ENCODE measurements around the gene SETBP1. TPM values are rescaled to one million over a fixed set of nuclear protein-coding genes. Genes with fewer than 3 reads are reported as not detected.

The SETBP1 gene
- total and polyA plus RNA-seq, 9 of the 15 experiments (the other 6 are each of a cell fraction or from before 2014, with no cell fraction given) = under 0.01 to 0.13 (median 0.04) TPM

DNA sequence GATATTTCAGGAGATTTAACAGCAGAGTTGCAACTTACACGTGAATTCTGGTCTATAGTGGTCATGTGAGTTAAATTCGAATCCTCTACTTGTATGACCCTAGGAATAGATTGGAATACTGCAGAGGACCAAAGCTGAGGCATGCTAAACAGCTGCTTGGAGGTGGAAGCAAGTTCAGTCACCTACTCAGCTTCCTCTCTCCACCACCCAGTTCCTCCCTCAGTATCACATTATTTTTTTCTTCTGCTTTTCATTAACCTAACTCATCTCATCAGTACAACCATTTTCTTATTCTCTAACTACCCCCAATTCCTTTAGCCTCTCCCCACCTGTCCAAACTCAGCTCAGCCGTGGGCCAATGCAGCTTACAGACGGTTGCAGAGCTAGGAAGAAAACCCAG is 385.5 kb downstream of the SETBP1 start:
- intact Hi-C loops (cut with micrococcal nuclease) = no loop called here
- H3K36me3 ChIP-seq (ENCODE audit: control insufficient read depth, insufficient read depth, low read length) = no peaks in the 10 kb centered on the region
- H3K9me3 ChIP-seq (replicated peaks; ENCODE audit: control insufficient read depth, insufficient read depth, low read depth, low read length) = no peaks in the 10 kb centered on the region
- no peak overlapping the region for H3K9ac ChIP-seq (ENCODE audit: insufficient read depth in 1 of 2, low read depth in 2 of 2, low read length in 2 of 2)
- in situ Hi-C loops (cut with MboI) = no loop called here
- no peaks in the 10 kb centered on the region for H3K79me2 ChIP-seq (ENCODE audit: control insufficient read depth, insufficient read depth, low read length)
- H3K4me1 ChIP-seq (replicated peaks in 1 of 2; ENCODE audit: control insufficient read depth in 2 of 2, insufficient read depth in 2 of 2, low read length in 2 of 2) = peaks cover 10 to 25% of the 10 kb centered on the region in 2 experiments; a peak in 4 of 5 replicates
- ATAC-seq (no peak), DNase-seq (ENCODE audit: extremely low read depth in 1 of 4, low spot score in 3 of 4) (no peak), FAIRE-seq (no peak)
- H2AFZ ChIP-seq (ENCODE audit: low read depth, low read length) = 0 out of 2 replicates have a peak overlapping the region, but pooled peaks have one; percentile 56
- 49% methylated on average over 4 of the region's 4 CpGs for WGBS (ENCODE audit: insufficient coverage, low coverage, missing lambda C conversion rate)
- ChIA-PET POLR2A (interaction anchor here (0.6 to 1.2 kb wide), 2 partner anchors 10 to 70 kb away, joined by 3 read pairs; no protein-coding TSS in a partner anchor), CTCF (ENCODE audit: low intra/inter-chr PET ratio) (no interaction called here)
- no peak overlapping the region for H3K4me3 ChIP-seq
- H3K27me3 ChIP-seq (ENCODE audit: control insufficient read depth in 2 of 2, insufficient read depth in 2 of 2, low read length in 2 of 2) = no peaks in the 10 kb centered on the region
- BruUV-seq (replicated peaks) = no TSS peak
- no peak overlapping the region for H3K4me2 ChIP-seq (ENCODE audit: insufficient read depth, low read length)
- TF ChIP-seq SPI1 (IDR thresholded peaks at IDR 0.05; ENCODE audit: borderline replicate concordance, low read depth, low read length) (peak; percentile 34; the same call in 1 of the 2 replicates), PHF8 (IDR thresholded peaks at IDR 0.05; ENCODE audit: borderline replicate concordance, low read length) (no peak)
- H4K20me1 ChIP-seq (replicated peaks; ENCODE audit: control insufficient read depth, insufficient read depth, low read length) = no peaks in the 10 kb centered on the region
- no peaks in the 10 kb centered on the region for H3K9me1 ChIP-seq (ENCODE audit: control insufficient read depth, insufficient read depth, low read length)
- no peak overlapping the region for H3K27ac ChIP-seq (ENCODE audit: extremely low read depth, low read depth, low read length)

DNA sequence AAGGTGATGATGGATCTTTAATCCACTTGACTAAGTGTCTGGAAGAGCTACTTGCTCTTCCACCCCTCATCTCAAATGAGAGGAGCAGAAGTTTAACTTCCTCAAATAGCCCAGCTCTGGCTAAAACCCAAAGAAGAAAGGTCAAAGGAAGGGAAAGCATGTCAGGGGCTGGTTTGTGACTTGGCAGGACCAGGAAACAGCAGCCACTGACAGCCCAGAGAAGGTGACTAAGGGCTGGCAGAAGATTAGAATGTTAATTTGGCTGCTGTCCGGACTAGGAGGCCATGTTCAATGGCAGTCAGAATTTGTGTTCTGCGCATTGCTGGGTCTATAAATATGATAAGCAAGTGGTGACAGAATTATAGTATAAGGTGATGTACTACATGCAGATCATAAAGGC is 386.2 kb downstream of the SETBP1 start:
- no peaks in the 10 kb centered on the region for H4K20me1 ChIP-seq (replicated peaks; ENCODE audit: control insufficient read depth, insufficient read depth, low read length)
- no peak overlapping the region for H3K4me3 ChIP-seq
- CTCF ChIA-PET (ENCODE audit: low intra/inter-chr PET ratio) = no interaction called here
- H3K9ac ChIP-seq (ENCODE audit: insufficient read depth in 1 of 2, low read depth in 2 of 2, low read length in 2 of 2) = no peak overlapping the region
- no peaks in the 10 kb centered on the region for H3K27me3 ChIP-seq (ENCODE audit: control insufficient read depth in 2 of 2, insufficient read depth in 2 of 2, low read length in 2 of 2)
- no peaks in the 10 kb centered on the region for H3K79me2 ChIP-seq (ENCODE audit: control insufficient read depth, insufficient read depth, low read length)
- intact Hi-C loops (cut with micrococcal nuclease) = no loop called here
- no peak overlapping the region for H3K4me2 ChIP-seq (ENCODE audit: insufficient read depth, low read length)
- no TSS peak for BruUV-seq (replicated peaks)
- H3K4me1 ChIP-seq (replicated peaks in 1 of 2; ENCODE audit: control insufficient read depth in 2 of 2, insufficient read depth in 2 of 2, low read length in 2 of 2) = peaks cover 10 to 21% of the 10 kb centered on the region in 2 experiments; a peak in 4 of 5 replicates
- ATAC-seq = no peak; the same call in 2 of the 3 replicates
- peak overlapping the region; percentile 20 for H2AFZ ChIP-seq (ENCODE audit: low read depth, low read length)
- peak in 2 of 4 experiments; percentile 18 to 25 for DNase-seq (ENCODE audit: extremely low read depth in 1 of 4, low spot score in 3 of 4)
- no peaks in the 10 kb centered on the region for H3K9me3 ChIP-seq (replicated peaks; ENCODE audit: control insufficient read depth, insufficient read depth, low read depth, low read length)
- H3K27ac ChIP-seq (ENCODE audit: extremely low read depth, low read depth, low read length) = no peak overlapping the region
- POLR2A ChIA-PET = interaction anchor here (1.2 kb wide), 1 partner anchor 9 kb away, joined by 3 read pairs; no protein-coding TSS in a partner anchor
- no peaks in the 10 kb centered on the region for H3K36me3 ChIP-seq (ENCODE audit: control insufficient read depth, insufficient read depth, low read length)
- FAIRE-seq = peak; percentile 32
- H3K9me1 ChIP-seq (ENCODE audit: control insufficient read depth, insufficient read depth, low read length) = no peaks in the 10 kb centered on the region
- 6% methylated on average over 2 of the region's 2 CpGs for WGBS (ENCODE audit: insufficient coverage, low coverage, missing lambda C conversion rate)
- in situ Hi-C loops (cut with MboI) = no loop called here
- TF ChIP-seq MEIS2 (IDR thresholded peaks at IDR 0.05; ENCODE audit: partially characterized antibody) (peak; percentile 26), ZBED1 (IDR thresholded peaks at IDR 0.05) (no peak), PRDM10 (IDR thresholded peaks at IDR 0.05; ENCODE audit: partially characterized antibody) (no peak), TAF15 (IDR thresholded peaks at IDR 0.05; ENCODE audit: low read depth, low read length) (no peak), ZNF592 (IDR thresholded peaks at IDR 0.05) (no peak), NCOA4 (IDR thresholded peaks at IDR 0.05; ENCODE audit: partially characterized antibody) (no peak)
